Esophagus muscularis mucosa (tissue), 4 donors: ENCODE results near the gene PPT1.

ENCODE experiments used
- EP300 ChIP-seq: sonication (generic); formaldehyde crosslinking; IDR thresholded peaks from one replicate; pipeline ENCODE4 v1.6.1; 2017; ENCODE audit warnings: antibody characterized with exemption
- POLR2A ChIP-seq: fragments of 450-650 bp; IDR thresholded peaks from one replicate; pipeline ENCODE4 v1.6.1; 2017; ENCODE audit warnings: antibody characterized with exemption, moderate library complexity, mild to moderate bottlenecking, low read depth
- POLR2AphosphoS5 ChIP-seq, 2 donors: sonication (generic); formaldehyde crosslinking; IDR thresholded peaks; one replicate each; pipeline ENCODE4 v1.6.1; 2017; ENCODE audit warnings: antibody characterized with exemption in 2 of 2
- TF ChIP-seq, protein P1 (sequence below), 3 experiments: fragments of 200-600 bp in 2 of 3; fragments of 450-650 bp in 1 of 3; sonication (generic) in 2 of 3; IDR thresholded peaks; one replicate each; pipeline ENCODE4 v1.5.1; 2017 to 2019; ENCODE audit warnings: antibody characterized with exemption in 3 of 3, mild to moderate bottlenecking in 2 of 3, moderate library complexity in 1 of 3

DNA sequence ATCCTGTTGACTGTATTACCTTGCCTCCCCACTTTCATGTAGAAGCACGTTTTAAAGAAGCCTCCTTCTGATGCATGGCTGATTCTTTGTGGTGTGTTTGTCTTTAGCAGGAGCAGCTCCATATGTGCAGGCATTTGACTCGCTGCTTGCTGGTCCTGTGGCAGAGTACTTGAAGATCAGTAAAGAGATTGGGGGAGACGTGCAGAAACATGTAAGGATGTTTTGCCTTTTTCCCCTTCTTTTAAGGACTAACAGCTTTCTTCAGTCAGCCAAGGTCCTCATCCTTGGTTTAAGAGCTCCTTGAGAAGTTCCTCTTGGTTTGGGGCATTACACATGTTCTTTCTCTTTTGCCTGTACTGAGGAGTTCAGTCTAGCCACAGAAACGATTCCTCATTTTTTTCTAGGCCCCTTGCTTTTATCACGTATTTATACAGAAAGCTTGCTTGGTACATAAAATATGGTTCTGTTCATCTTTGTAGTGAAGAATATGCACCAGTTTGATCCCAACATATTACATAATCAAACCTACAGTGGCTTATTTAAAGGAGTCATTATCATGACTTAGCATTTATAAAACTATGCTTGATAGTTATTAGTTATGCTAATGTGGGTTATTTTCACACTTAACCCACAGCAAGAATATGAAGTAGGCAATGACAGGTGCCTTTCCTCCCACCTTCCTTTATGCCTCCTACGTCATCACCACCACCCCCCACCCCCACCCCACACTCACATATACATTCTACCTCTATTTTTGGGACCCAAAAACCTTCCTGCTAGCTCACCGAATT is 36.9 kb downstream of the PPT1 start:
- TF ChIP-seq, protein P1, sequence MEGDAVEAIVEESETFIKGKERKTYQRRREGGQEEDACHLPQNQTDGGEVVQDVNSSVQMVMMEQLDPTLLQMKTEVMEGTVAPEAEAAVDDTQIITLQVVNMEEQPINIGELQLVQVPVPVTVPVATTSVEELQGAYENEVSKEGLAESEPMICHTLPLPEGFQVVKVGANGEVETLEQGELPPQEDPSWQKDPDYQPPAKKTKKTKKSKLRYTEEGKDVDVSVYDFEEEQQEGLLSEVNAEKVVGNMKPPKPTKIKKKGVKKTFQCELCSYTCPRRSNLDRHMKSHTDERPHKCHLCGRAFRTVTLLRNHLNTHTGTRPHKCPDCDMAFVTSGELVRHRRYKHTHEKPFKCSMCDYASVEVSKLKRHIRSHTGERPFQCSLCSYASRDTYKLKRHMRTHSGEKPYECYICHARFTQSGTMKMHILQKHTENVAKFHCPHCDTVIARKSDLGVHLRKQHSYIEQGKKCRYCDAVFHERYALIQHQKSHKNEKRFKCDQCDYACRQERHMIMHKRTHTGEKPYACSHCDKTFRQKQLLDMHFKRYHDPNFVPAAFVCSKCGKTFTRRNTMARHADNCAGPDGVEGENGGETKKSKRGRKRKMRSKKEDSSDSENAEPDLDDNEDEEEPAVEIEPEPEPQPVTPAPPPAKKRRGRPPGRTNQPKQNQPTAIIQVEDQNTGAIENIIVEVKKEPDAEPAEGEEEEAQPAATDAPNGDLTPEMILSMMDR (IDR thresholded peaks at IDR 0.05), result no peak
- TF ChIP-seq POLR2AphosphoS5 (IDR thresholded peaks at IDR 0.05) (no peak), POLR2A (no peak), EP300 (no peak)
